Kidney epithelial cell (primary cell): ENCODE measurements around the gene BBS7. TPM values are rescaled to one million over a fixed set of nuclear protein-coding genes. Genes with fewer than 3 reads are reported as not detected.

ENCODE experiments used
- DNase-seq: peaks from one replicate; pipeline ENCODE4 v3.0.0-alpha.2; 2010; ENCODE audit warnings: low read depth
- H3K27me3 ChIP-seq: 2 replicates; pipeline ENCODE4 v1.6.0; 2011; ENCODE audit warnings: low read length; ENCODE audit not compliant: control insufficient read depth, insufficient read depth
- H3K36me3 ChIP-seq: 2 replicates; pipeline ENCODE4 v1.5.1; 2011; ENCODE audit warnings: low read length; ENCODE audit not compliant: control insufficient read depth, insufficient read depth
- H3K4me3 ChIP-seq: 2 replicates; pipeline ENCODE4 v1.5.1; 2011; ENCODE audit warnings: low read depth, mild to moderate bottlenecking, control low read depth, low read length
- total RNA-seq: library from RNA; depleted of rRNA; stranded (reverse); fragments of >200 nt; gene quantifications from 2 replicates; pipeline ENCODE4 v1.2.3, GENCODE V29; 2015
- TF ChIP-seq, protein P1 (sequence below): IDR thresholded peaks from 2 replicates; pipeline ENCODE4 v1.5.1; 2011; ENCODE audit warnings: mild to moderate bottlenecking, moderate library complexity, low read length, control low read depth, inconsistent platforms; ENCODE audit not compliant: insufficient read depth, poor library complexity, severe bottlenecking

Gene BBS7
- total RNA-seq, 1 donor from 2014 or later: 31.5 TPM

DNA sequence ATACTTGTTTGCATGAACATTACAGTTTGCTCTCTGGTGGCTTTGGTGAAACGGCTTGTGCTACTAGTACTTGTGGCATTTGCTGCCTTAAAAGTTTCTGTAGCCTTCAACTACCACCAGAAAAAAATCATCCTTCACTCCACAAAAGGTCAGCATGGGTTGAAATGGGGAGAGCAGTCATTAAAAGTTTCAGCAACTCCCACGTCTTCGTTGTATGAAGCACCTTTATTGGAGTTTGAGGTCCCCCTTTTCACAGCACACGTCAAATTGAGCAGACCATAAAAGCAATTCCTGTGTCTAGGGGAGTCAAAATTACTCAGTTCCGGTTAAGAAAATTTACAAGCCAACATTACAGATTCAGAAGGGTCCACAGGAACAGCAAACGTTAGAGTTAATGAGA, 23.6 kb downstream of the BBS7 start:
- no peaks in the 10 kb centered on the region for H3K36me3 ChIP-seq
- TF ChIP-seq, protein P1, sequence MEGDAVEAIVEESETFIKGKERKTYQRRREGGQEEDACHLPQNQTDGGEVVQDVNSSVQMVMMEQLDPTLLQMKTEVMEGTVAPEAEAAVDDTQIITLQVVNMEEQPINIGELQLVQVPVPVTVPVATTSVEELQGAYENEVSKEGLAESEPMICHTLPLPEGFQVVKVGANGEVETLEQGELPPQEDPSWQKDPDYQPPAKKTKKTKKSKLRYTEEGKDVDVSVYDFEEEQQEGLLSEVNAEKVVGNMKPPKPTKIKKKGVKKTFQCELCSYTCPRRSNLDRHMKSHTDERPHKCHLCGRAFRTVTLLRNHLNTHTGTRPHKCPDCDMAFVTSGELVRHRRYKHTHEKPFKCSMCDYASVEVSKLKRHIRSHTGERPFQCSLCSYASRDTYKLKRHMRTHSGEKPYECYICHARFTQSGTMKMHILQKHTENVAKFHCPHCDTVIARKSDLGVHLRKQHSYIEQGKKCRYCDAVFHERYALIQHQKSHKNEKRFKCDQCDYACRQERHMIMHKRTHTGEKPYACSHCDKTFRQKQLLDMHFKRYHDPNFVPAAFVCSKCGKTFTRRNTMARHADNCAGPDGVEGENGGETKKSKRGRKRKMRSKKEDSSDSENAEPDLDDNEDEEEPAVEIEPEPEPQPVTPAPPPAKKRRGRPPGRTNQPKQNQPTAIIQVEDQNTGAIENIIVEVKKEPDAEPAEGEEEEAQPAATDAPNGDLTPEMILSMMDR: no peak
- no peak for DNase-seq
- H3K4me3 ChIP-seq: no peak overlapping the region
- H3K27me3 ChIP-seq: no peaks in the 10 kb centered on the region

DNA sequence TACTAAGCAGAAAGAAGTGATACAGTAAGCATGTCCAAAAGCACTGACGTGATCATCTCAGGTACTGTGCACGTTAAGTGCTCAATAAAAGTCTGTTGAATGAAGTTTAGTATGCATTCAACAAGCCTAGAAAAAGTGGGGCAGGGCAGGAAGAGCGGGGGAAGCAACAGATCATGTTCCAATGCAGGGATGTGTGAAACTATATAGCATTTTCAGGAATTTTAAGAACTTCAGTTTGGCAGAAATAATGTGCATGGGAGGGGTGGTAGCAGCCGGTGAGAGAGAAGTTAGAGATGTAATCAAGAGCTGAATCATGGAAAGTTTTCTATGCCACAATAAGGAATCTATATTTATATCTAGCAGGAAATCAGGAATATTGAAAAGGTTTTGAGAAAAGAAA, 27.4 kb downstream of the BBS7 start:
- Histone ChIP-seq H3K4me3 (no peak overlapping the region), H3K36me3 (no peaks in the 10 kb centered on the region), H3K27me3 (no peaks in the 10 kb centered on the region)
- TF ChIP-seq, protein P1: no peak
- DNase-seq: no peak

DNA sequence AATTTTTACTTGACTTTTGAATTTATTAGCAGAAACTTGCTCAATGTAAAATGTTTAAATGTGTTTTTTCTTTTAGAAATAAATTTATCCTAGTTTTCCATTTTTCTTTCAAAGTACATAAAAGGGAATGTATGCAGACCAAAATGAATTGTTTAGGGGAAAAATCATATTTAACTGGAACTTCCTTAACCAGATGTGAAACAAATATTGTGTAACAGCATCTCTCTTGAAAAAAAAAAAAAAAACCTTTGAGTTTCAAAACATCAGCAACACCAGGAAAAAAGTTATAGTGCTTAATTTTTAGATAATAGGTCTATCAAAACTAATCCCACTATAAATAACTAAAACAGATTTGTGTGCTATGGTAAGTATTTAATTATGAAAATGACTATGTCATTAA, 32.1 kb downstream of the BBS7 start:
- TF ChIP-seq, protein P1: no peak
- Histone ChIP-seq H3K4me3 (no peak overlapping the region), H3K36me3 (no peaks in the 10 kb centered on the region)

DNA sequence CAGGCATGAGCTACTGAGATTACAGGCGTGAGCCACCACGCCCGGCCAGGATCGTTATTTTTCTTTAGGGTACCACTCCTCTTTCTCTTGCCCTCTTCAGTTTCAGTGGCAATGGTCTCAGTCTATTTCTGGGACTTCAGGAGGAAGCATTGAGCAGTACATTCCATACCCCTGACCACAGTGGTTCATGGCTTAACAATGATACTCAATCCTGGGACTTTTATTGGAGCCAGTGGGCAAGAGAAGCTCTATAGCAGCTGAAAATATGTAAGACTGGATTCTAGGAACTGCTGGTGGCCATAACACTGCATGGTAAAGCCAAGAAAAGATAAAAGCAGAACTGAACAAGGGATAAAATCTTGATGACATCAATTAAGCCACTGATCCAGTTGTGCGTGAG, 40.8 kb downstream of the BBS7 start:
- DNase-seq: no peak
- Histone ChIP-seq H3K27me3 (no peaks in the 10 kb centered on the region), H3K36me3 (no peaks in the 10 kb centered on the region), H3K4me3 (no peak overlapping the region)
- TF ChIP-seq, protein P1: no peak

More for the DNA sequence above, 32.1 kb downstream of the BBS7 start:
- no peaks in the 10 kb centered on the region for H3K27me3 ChIP-seq
- no peak for DNase-seq

DNA sequence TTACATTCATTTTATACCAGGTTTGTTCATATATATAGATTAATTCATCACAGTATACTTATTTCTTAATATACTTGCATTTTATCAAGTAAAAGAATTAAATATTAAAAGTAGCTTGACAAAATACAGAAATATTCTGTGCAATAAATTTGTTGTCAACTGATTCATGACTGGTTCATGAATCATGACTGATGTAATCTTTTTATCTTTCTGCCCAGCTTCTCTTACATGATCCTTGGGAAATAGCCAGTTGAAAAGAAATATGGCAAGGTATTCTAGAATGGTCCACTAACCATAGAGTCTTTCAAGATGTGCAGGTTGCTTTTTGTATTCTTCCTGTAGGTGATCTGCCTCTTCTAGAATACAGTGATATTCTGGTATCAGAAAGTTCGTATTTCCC, 42.4 kb downstream of the BBS7 start:
- DNase-seq: no peak
- TF ChIP-seq, protein P1: no peak
- Histone ChIP-seq H3K27me3 (no peaks in the 10 kb centered on the region), H3K4me3 (no peak overlapping the region), H3K36me3 (no peaks in the 10 kb centered on the region)

DNA sequence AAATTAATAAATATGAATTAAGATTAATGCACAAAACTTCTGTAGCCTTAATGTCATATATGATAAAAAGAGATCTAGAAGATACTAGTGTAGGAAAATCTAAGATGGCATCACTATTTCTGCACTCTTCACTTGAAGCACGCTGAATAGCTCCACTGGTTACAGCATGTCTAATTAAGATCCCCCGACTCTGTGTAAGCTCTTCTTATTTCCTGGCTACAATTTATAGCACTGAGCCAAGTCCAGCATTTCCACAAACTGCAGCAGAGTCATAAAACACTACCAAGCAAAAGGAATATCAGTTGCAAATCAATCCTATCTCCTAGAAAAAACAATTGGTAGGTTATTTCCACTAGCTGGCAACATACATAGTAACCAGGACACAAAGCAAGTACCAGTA, 45.3 kb downstream of the BBS7 start:
- Histone ChIP-seq H3K36me3 (peaks cover 2% of the 10 kb centered on the region), H3K27me3 (no peaks in the 10 kb centered on the region), H3K4me3 (no peak overlapping the region)
- TF ChIP-seq, protein P1: no peak
- no peak for DNase-seq
